Measurements from ENCODE around the gene PIK3R6.
A peak's percentile ranks its signal among the peaks of the same experiment; 100 is the strongest.

The PIK3R6 gene

GRCh38 chr17:8894202-8894671 lies 26.8 kb upstream of the PIK3R6 start:
- DNase-seq (ENCODE audit: low read depth in 2 of 2): no peak

- DNase-seq (ENCODE audit: low read depth in 2 of 2): no peak
Measured at GRCh38 chr17:8893621-8894201, 26.2 kb upstream of the PIK3R6 start.

- DNase-seq (ENCODE audit: low read depth in 2 of 2): no peak
Measured at GRCh38 chr17:8893059-8893458, 25.6 kb upstream of the PIK3R6 start.

- DNase-seq (ENCODE audit: low read depth in 2 of 2): no peak
Measured at GRCh38 chr17:8892338-8892690, 24.8 kb upstream of the PIK3R6 start.

GRCh38 chr17:8890671-8891070 lies 23.2 kb upstream of the PIK3R6 start:
- no peak for DNase-seq (ENCODE audit: low read depth in 2 of 2)

GRCh38 chr17:8889458-8890210 lies 22.2 kb upstream of the PIK3R6 start:
- DNase-seq (ENCODE audit: low read depth in 2 of 2): no peak

- DNase-seq (ENCODE audit: low read depth in 2 of 2): no peak
Measured at GRCh38 chr17:8888704-8889302, 21.3 kb upstream of the PIK3R6 start.

- DNase-seq (ENCODE audit: low read depth in 2 of 2): no peak
Measured at GRCh38 chr17:8887834-8888703, 20.6 kb upstream of the PIK3R6 start.

GRCh38 chr17:8887301-8887700 lies 19.8 kb upstream of the PIK3R6 start:
- no peak for DNase-seq (ENCODE audit: low read depth in 2 of 2)

- no peak for DNase-seq (ENCODE audit: low read depth in 2 of 2)
Measured at GRCh38 chr17:8885967-8886684, 18.7 kb upstream of the PIK3R6 start.

- DNase-seq (ENCODE audit: low read depth in 2 of 2): peak; percentile 17 to 21
Measured at GRCh38 chr17:8885163-8885966, 17.9 kb upstream of the PIK3R6 start.

- DNase-seq (ENCODE audit: low read depth in 2 of 2): no peak
Measured at GRCh38 chr17:8884336-8884990, 17.0 kb upstream of the PIK3R6 start.

- DNase-seq (ENCODE audit: low read depth in 2 of 2): no peak
Measured at GRCh38 chr17:8883353-8883752, 15.9 kb upstream of the PIK3R6 start.

GRCh38 chr17:8881606-8882005 lies 14.1 kb upstream of the PIK3R6 start:
- no peak for DNase-seq (ENCODE audit: low read depth in 2 of 2)

- no peak for DNase-seq (ENCODE audit: low read depth in 2 of 2)
Measured at GRCh38 chr17:8880466-8880865, 13.0 kb upstream of the PIK3R6 start.

GRCh38 chr17:8879410-8879809 lies 11.9 kb upstream of the PIK3R6 start:
- no peak for DNase-seq (ENCODE audit: low read depth in 2 of 2)

GRCh38 chr17:8877984-8878383 lies 10.5 kb upstream of the PIK3R6 start:
- no peak for DNase-seq (ENCODE audit: low read depth in 2 of 2)

- no peak for DNase-seq (ENCODE audit: low read depth in 2 of 2)
Measured at GRCh38 chr17:8875957-8876356, 8.5 kb upstream of the PIK3R6 start.

GRCh38 chr17:8875436-8875835 lies 8.0 kb upstream of the PIK3R6 start:
- no peak for DNase-seq (ENCODE audit: low read depth in 2 of 2)
